Lower leg skin (tissue), 4 donors: ENCODE results near the gene AGO4. TPM values are rescaled to one million over a fixed set of nuclear protein-coding genes. Genes with fewer than 3 reads are reported as not detected.
"Not testable (repeated sequence)": the region's sequence is repeated elsewhere in the genome, so short reads cannot be mapped to it uniquely, and the experiment has no call there.

Source experiments
- DNase-seq, 2 donors: peaks; one replicate each; pipeline ENCODE4 v3.0.0-alpha.2; 2019; ENCODE audit warnings: low spot score in 2 of 2
- H3K4me3 ChIP-seq: fragments of 200-600 bp; sonication (generic); 2 replicates; pipeline ENCODE4 v1.5.1; 2017; ENCODE audit warnings: mild to moderate bottlenecking, low read depth; ENCODE audit not compliant: poor library complexity, severe bottlenecking
- CTCF ChIP-seq, 3 donors: fragments of 450-650 bp; IDR thresholded peaks; one replicate each; pipeline ENCODE4 v1.5.1; 2016; ENCODE audit warnings: antibody characterized with exemption in 3 of 3, mild to moderate bottlenecking in 3 of 3, moderate library complexity in 2 of 3
- POLR2A ChIP-seq, 2 donors: fragments of 450-650 bp; IDR thresholded peaks; one replicate each; pipeline ENCODE4 v1.6.1; 2016 to 2017; ENCODE audit warnings: antibody characterized with exemption in 2 of 2, mild to moderate bottlenecking in 1 of 2, moderate library complexity in 1 of 2
- WGBS, 2 donors: methylation state at CpG; one replicate each; pipeline ENCODE4 v1.1.5; 2018; 5-methylcytosine and 5-hydroxymethylcytosine counted together
- intact Hi-C: fragments of 100-400 bp; cut with DNase I; formaldehyde crosslinking; loops from one replicate; pipeline ENCODE4 v1.15.0; 2023; ENCODE audit warnings: low total_unique reads
- total RNA-seq, 4 donors: library from RNA; depleted of rRNA; stranded (reverse); fragments of >200 nt; gene quantifications; one replicate each; pipeline ENCODE4 v1.1.0, GENCODE V29; 2016

Gene AGO4
- total RNA-seq, 4 donors from 2014 or later: 28.1 to 40.3 (median 34.6) TPM

DNA sequence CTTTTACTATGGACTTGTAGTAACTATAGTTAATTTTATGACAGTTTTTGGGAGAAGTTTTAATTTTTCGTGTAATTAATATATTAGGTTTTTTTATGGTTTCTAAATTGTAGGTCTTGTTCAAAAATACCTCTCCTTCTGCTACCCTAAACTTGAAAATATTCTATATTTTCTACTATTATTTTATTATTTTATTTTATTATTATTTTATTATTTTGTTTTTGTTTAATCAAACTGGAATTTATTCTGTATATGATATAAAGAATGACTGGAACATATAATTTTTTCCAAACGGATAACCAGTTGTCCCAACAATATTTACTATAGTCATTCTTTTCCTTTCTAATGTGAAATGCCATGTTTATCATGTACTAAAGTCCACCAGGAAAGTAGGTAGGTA lies 17.1 kb upstream of the AGO4 start:
- intact Hi-C loops: no loop called here
- DNase-seq: no peak
- no peak overlapping the region for H3K4me3 ChIP-seq
- WGBS, 2 donors: 85 to 87% methylated on average over 2 of the region's 2 CpGs
- TF ChIP-seq CTCF (IDR thresholded peaks at IDR 0.05): no peak
- TF ChIP-seq POLR2A (IDR thresholded peaks at IDR 0.05): no peak

GRCh38 chr1:35795295-35795694 lies 12.5 kb upstream of the AGO4 start:
- DNase-seq: no peak
- intact Hi-C loops: no loop called here
- 86 to 89% methylated on average over 7 of the region's 7 CpGs for WGBS, 2 donors
- no peak overlapping the region for H3K4me3 ChIP-seq
- TF ChIP-seq CTCF (IDR thresholded peaks at IDR 0.05) (no peak), POLR2A (IDR thresholded peaks at IDR 0.05) (no peak)

- H3K4me3 ChIP-seq: no peak overlapping the region
- intact Hi-C loops: no loop called here
- WGBS, 2 donors: 73 to 77% methylated on average over 5 of the region's 5 CpGs
- TF ChIP-seq POLR2A (IDR thresholded peaks at IDR 0.05) (no peak), CTCF (IDR thresholded peaks at IDR 0.05) (no peak)
- DNase-seq: no peak
Measured at GRCh38 chr1:35797380-35797779, 10.4 kb upstream of the AGO4 start.

GRCh38 chr1:35798019-35798418 lies 9.8 kb upstream of the AGO4 start:
- DNase-seq, H3K4me3 ChIP-seq, intact Hi-C loops: not testable (repeated sequence)
- 82 to 85% methylated on average over 2 of the region's 2 CpGs for WGBS, 2 donors

GRCh38 chr1:35800167-35800887 lies 7.5 kb upstream of the AGO4 start:
- H3K4me3 ChIP-seq, DNase-seq, intact Hi-C loops: not testable (repeated sequence)
- WGBS, 2 donors: 87 to 93% methylated on average over 11 of the region's 11 CpGs

DNA sequence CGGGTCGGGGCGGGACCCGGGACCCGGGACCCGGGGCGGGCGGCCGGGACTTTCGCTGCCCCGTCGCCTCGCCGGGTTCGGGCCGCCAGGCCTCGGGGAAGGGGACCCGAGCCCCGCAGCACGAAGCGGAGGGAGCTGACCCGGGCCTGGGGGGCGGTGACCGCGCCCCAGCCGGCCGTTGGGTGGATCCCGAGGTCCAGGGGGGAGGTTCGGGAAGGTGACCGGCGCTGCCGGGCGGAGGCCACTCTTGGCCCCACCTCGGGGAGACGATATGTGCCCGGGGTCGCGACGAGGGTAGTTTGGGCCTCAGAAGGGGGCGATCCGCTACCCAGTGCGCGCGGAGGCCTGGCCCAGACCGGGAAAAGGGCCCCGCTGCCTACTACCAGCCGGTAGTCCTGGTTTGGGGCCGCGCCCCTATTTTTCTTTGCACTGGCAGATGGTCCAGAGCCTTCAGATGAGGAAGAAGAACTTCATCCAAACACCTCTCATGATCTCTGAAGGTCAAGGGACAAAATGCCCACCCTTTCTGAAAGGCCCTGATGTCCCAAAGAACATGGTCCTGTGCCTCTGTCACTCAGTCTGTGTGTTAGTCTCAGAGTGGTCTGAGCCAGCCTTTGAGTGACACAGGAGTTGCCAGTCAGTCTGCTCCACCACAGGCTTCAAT lies 766 bp downstream of the AGO4 start:
- peak; percentile 26 to 91 for DNase-seq
- no peak for TF ChIP-seq CTCF (IDR thresholded peaks at IDR 0.05)
- 0 to 1% methylated on average over 22 to 30 of the region's 49 CpGs for WGBS, 2 donors
- intact Hi-C loops: no loop called here
- H3K4me3 ChIP-seq: peak overlapping the region; percentile 63
